GM23338 (cell line): ENCODE measurements around the gene GPR42. TPM values are rescaled to one million over a fixed set of nuclear protein-coding genes. Genes with fewer than 3 reads are reported as not detected.

Source experiments
- ATAC-seq: fragments of 200-7000 bp; cut with Tn5 transposase; 3 replicates; pipeline ENCODE4 v1.9.1; 2020
- DNase-seq: peaks from one replicate; pipeline ENCODE4 v3.0.0-alpha.2; 2015; ENCODE audit warnings: low spot score
- H2AFZ ChIP-seq: fragments of 200-600 bp; sonication (generic); 2 replicates; pipeline ENCODE4 v1.8.0; 2016; ENCODE audit warnings: antibody characterized with exemption, mild to moderate bottlenecking, moderate library complexity
- H3F3A ChIP-seq: fragments of 200-600 bp; sonication (generic); replicated peaks from 2 replicates; pipeline ENCODE4 v1.8.0; 2017; ENCODE audit warnings: antibody characterized with exemption, mixed run types, low read depth
- H3K27ac ChIP-seq: fragments of 200-600 bp; sonication (generic); 2 replicates; pipeline ENCODE4 v1.6.1; 2016; ENCODE audit warnings: low read depth
- H3K27me3 ChIP-seq: fragments of 200-600 bp; sonication (generic); 2 replicates; pipeline ENCODE4 v1.8.0; 2016; ENCODE audit warnings: mild to moderate bottlenecking, mixed run types, moderate library complexity; ENCODE audit not compliant: insufficient read depth
- H3K36me3 ChIP-seq: fragments of 200-600 bp; sonication (generic); 2 replicates; pipeline ENCODE4 v1.8.0; 2016; ENCODE audit warnings: mild to moderate bottlenecking; ENCODE audit not compliant: insufficient read depth
- H3K4me1 ChIP-seq: fragments of 200-600 bp; sonication (generic); 2 replicates; pipeline ENCODE4 v1.8.0; 2016; ENCODE audit warnings: mild to moderate bottlenecking, moderate library complexity; ENCODE audit not compliant: insufficient read depth
- H3K4me2 ChIP-seq: fragments of 200-600 bp; sonication (generic); 2 replicates; pipeline ENCODE4 v1.7.1; 2017; ENCODE audit warnings: mixed run types
- H3K4me3 ChIP-seq: fragments of 200-600 bp; sonication (generic); 2 replicates; pipeline ENCODE4 v1.6.1; 2016; ENCODE audit warnings: mixed run types
- H3K79me2 ChIP-seq: fragments of 200-600 bp; sonication (generic); replicated peaks from 2 replicates; pipeline ENCODE4 v1.8.0; 2017; ENCODE audit warnings: mild to moderate bottlenecking; ENCODE audit not compliant: insufficient read depth
- H3K9me2 ChIP-seq: fragments of 200-600 bp; sonication (generic); 2 replicates; pipeline ENCODE4 v1.8.0; 2017; ENCODE audit not compliant: insufficient read depth
- H4K20me1 ChIP-seq: fragments of 200-600 bp; sonication (generic); replicated peaks from 2 replicates; pipeline ENCODE4 v1.8.0; 2017; ENCODE audit warnings: mild to moderate bottlenecking; ENCODE audit not compliant: insufficient read depth
- H3K27ac Mint-ChIP-seq: 2 replicates; pipeline ENCODE4 v1.8.0; 2020; ENCODE audit warnings: inconsistent platforms, mild to moderate bottlenecking, moderate library complexity, mixed read lengths
- H3K27me3 Mint-ChIP-seq: 3 replicates; pipeline ENCODE4 v1.8.0; 2022; ENCODE audit warnings: low read depth, mild to moderate bottlenecking, moderate library complexity, mixed read lengths, inconsistent platforms; ENCODE audit not compliant: insufficient read depth, poor library complexity
- H3K36me3 Mint-ChIP-seq: 3 replicates; pipeline ENCODE4 v1.8.0; 2021; ENCODE audit warnings: low read depth, mild to moderate bottlenecking, inconsistent platforms, moderate library complexity, mixed read lengths
- H3K4me1 Mint-ChIP-seq: 3 replicates; pipeline ENCODE4 v1.8.0; 2020; ENCODE audit warnings: mild to moderate bottlenecking, inconsistent platforms, mixed read lengths
- H3K4me3 Mint-ChIP-seq: 3 replicates; pipeline ENCODE4 v1.8.0; 2021; ENCODE audit warnings: moderate library complexity, mild to moderate bottlenecking, inconsistent platforms, mixed read lengths
- H3K9me3 Mint-ChIP-seq: 3 replicates; pipeline ENCODE4 v1.8.0; 2020; ENCODE audit warnings: moderate library complexity, mild to moderate bottlenecking, inconsistent platforms, mixed read lengths
- CREB1 ChIP-seq: fragments of 250-450 bp; sonication (Bioruptor Pico); IDR thresholded peaks from 2 replicates; pipeline ENCODE4 v1.5.0; 2020; ENCODE audit warnings: low read depth, mild to moderate bottlenecking, moderate library complexity
- CTCF ChIP-seq, 2 experiments: fragments of 200-600 bp in 1 of 2; sonication (generic) in 1 of 2; conservative IDR thresholded peaks; 2 replicates each; pipeline versions ENCODE4 v1.5.1 to v1.6.1; 2016 to 2017; ENCODE audit warnings: antibody characterized with exemption in 2 of 2, low read depth in 2 of 2, mild to moderate bottlenecking in 2 of 2, moderate library complexity in 1 of 2
- ETS1 ChIP-seq: IDR thresholded peaks from 2 replicates; pipeline ENCODE4 v1.6.1; 2016; ENCODE audit warnings: antibody characterized with exemption
- JUNB ChIP-seq: IDR thresholded peaks from one replicate; pipeline ENCODE4 v1.6.1; 2016; ENCODE audit warnings: antibody characterized with exemption; ENCODE audit not compliant: unreplicated experiment
- NANOG ChIP-seq: IDR thresholded peaks from 2 replicates; pipeline ENCODE4 v1.6.1; 2016; ENCODE audit warnings: antibody characterized with exemption, borderline replicate concordance
- POLR2AphosphoS5 ChIP-seq: IDR thresholded peaks from 2 replicates; pipeline ENCODE4 v1.6.1; 2016; ENCODE audit warnings: antibody characterized with exemption, low read depth
- STAT1 ChIP-seq: IDR thresholded peaks from one replicate; pipeline ENCODE4 v1.6.1; 2016; ENCODE audit warnings: antibody characterized with exemption; ENCODE audit not compliant: unreplicated experiment
- ZNF114 ChIP-seq: fragments of 250-450 bp; sonication (Bioruptor Pico); IDR thresholded peaks from 2 replicates; pipeline ENCODE4 v1.5.0; 2020; ENCODE audit warnings: mild to moderate bottlenecking, moderate library complexity
- ZNF331 ChIP-seq: fragments of 250-450 bp; sonication (Bioruptor Pico); IDR thresholded peaks from 2 replicates; pipeline ENCODE4 v1.5.0; 2020; ENCODE audit warnings: low read depth, mild to moderate bottlenecking, moderate library complexity
- ZNF462 ChIP-seq: fragments of 250-450 bp; sonication (Bioruptor Pico); IDR thresholded peaks from 2 replicates; pipeline ENCODE4 v1.5.0; 2020; ENCODE audit warnings: mild to moderate bottlenecking, moderate library complexity
- polyA plus RNA-seq: library from polyadenylated mRNA; unstranded; fragments of >200 nt; fragmentation: Nextera tagmentation; extraction: Ambion mirVana; gene quantifications from 2 replicates; pipeline ENCODE4 v1.2.1, GENCODE V29; 2016
- total RNA-seq: library from RNA; depleted of rRNA; stranded (reverse); fragments of >200 nt; shearing (Covaris generic); gene quantifications from 2 replicates; pipeline ENCODE4 v1.2.3, GENCODE V29; 2014

The GPR42 gene
- total and polyA plus RNA-seq, 2 experiments from 2014 or later, result not detected

- no peak for TF ChIP-seq CREB1
- no peak for TF ChIP-seq ZNF331 (CRISPR knock-in tag)
- no peak for TF ChIP-seq ZNF114 (CRISPR knock-in tag)
- no peak for TF ChIP-seq POLR2AphosphoS5
- TF ChIP-seq ETS1, result no peak
- TF ChIP-seq CTCF (conservative IDR thresholded peaks at IDR 0.05; ENCODE audit: low read depth in 2 of 2), result no peak
Measured at GRCh38 chr19:35381318-35381717, 10.4 kb downstream of the GPR42 start (continued).

GRCh38 chr19:35381926-35382325 is 11.1 kb downstream of the GPR42 start:
- Histone ChIP-seq H3K9me2 (no peaks in the 10 kb centered on the region; the same call in 1 of the 2 replicates), H3K36me3 (peaks cover 8% of the 10 kb centered on the region; the same call in 1 of the 2 replicates), H3K4me2 (no peak overlapping the region), H3K27ac (no peak overlapping the region), H3F3A (no peaks in the 10 kb centered on the region), H3K79me2 (no peaks in the 10 kb centered on the region), H3K4me3 (no peak overlapping the region), H4K20me1 (no peaks in the 10 kb centered on the region), H2AFZ (no peak overlapping the region), H3K4me1 (peaks cover 1% of the 10 kb centered on the region), H3K27me3 (no peaks in the 10 kb centered on the region)
- DNase-seq (no peak), ATAC-seq (no peak)
- Mint-ChIP-seq H3K4me1 (peaks cover 4% of the 10 kb centered on the region), H3K4me3 (no peak overlapping the region), H3K27ac (no peak overlapping the region), H3K27me3 (peaks cover 6% of the 10 kb centered on the region), H3K9me3 (peaks cover 66% of the 10 kb centered on the region), H3K36me3 (peaks cover 13% of the 10 kb centered on the region; the same call in 2 of the 3 replicates)
- TF ChIP-seq STAT1, result no peak
- no peak for TF ChIP-seq CREB1
- no peak for TF ChIP-seq ZNF462 (CRISPR knock-in tag)
- TF ChIP-seq JUNB, result no peak
- no peak for TF ChIP-seq CTCF (conservative IDR thresholded peaks at IDR 0.05; ENCODE audit: low read depth in 2 of 2)
- no peak for TF ChIP-seq ZNF114 (CRISPR knock-in tag)
- no peak for TF ChIP-seq NANOG
